Posterior vena cava (tissue), 2 donors: ENCODE measurements around the gene SFMBT1. TPM values are rescaled to one million over a fixed set of nuclear protein-coding genes. Genes with fewer than 3 reads are reported as not detected.

Experiments used
- DNase-seq: peaks from one replicate; pipeline ENCODE4 v3.0.0-alpha.2; 2020; ENCODE audit warnings: low spot score
- intact Hi-C, 2 donors: fragments of 100-400 bp; cut with DNase I; formaldehyde crosslinking; loops; one replicate each; pipeline versions ENCODE4 v1.14.1 to v1.14.2; 2022 to 2023
- total RNA-seq, 2 donors: library from RNA; stranded (reverse); fragmentation: NEBNext Ultra II Directional; extraction: Animal tissue kit (Norgen Biotek cat#: 25700); gene quantifications; one replicate each; pipeline ENCODE4 v1.2.1, GENCODE V29; 2021
- donor health status: DM: yes; HTN: yes; CAD: no.
- donor health status: DM: yes; HTN: yes; CAD: no.

SFMBT1 gene
- total RNA-seq, 2 donors from 2014 or later, result 9.4 to 9.8 TPM

- intact Hi-C loops, result no loop called here
- no peak for DNase-seq
These were observed 166.8 kb downstream of the SFMBT1 start for GRCh38 chr3:52879090-52879489.

GRCh38 chr3:52877085-52877484, 168.8 kb downstream of the SFMBT1 start:
- no peak for DNase-seq
- intact Hi-C loops, result no loop called here

GRCh38 chr3:52874864-52875587, 170.8 kb downstream of the SFMBT1 start:
- intact Hi-C loops, result no loop called here
- no peak for DNase-seq

- intact Hi-C loops, result no loop called here
- no peak for DNase-seq
These were observed 171.6 kb downstream of the SFMBT1 start for GRCh38 chr3:52874160-52874701.

GRCh38 chr3:52873433-52874159, 172.3 kb downstream of the SFMBT1 start:
- intact Hi-C loops, result no loop called here
- no peak for DNase-seq

- DNase-seq, result no peak
- intact Hi-C loops, result no loop called here
These were observed 173.6 kb downstream of the SFMBT1 start for GRCh38 chr3:52872245-52872644.

GRCh38 chr3:52871761-52872160, 174.1 kb downstream of the SFMBT1 start:
- no peak for DNase-seq
- intact Hi-C loops, result no loop called here

- DNase-seq, result no peak
- intact Hi-C loops, result no loop called here
These were observed 175.4 kb downstream of the SFMBT1 start for GRCh38 chr3:52870471-52870870.

- no peak for DNase-seq
- intact Hi-C loops, result no loop called here
These were observed 179.4 kb downstream of the SFMBT1 start for GRCh38 chr3:52866427-52866826.

GRCh38 chr3:52865994-52866393, 179.9 kb downstream of the SFMBT1 start:
- no peak for DNase-seq
- intact Hi-C loops, result no loop called here

GRCh38 chr3:52860424-52860768, 185.5 kb downstream of the SFMBT1 start:
- intact Hi-C loops, result no loop called here
- DNase-seq, result no peak

- intact Hi-C loops, result loop anchor here (10.0 kb wide), 2 partner anchors 65 to 75 kb away; no protein-coding TSS in a partner anchor
- DNase-seq, result no peak
These were observed 186.0 kb downstream of the SFMBT1 start for GRCh38 chr3:52859686-52860423.

- no peak for DNase-seq
- intact Hi-C loops, result loop anchor here (10.0 kb wide), 2 partner anchors 67 to 77 kb away; no protein-coding TSS in a partner anchor
These were observed 188.0 kb downstream of the SFMBT1 start for GRCh38 chr3:52857864-52858263.

GRCh38 chr3:52857133-52857532, 188.7 kb downstream of the SFMBT1 start:
- intact Hi-C loops, result loop anchor here (10.0 kb wide), 2 partner anchors 68 to 78 kb away; no protein-coding TSS in a partner anchor

GRCh38 chr3:52856666-52857065, 189.2 kb downstream of the SFMBT1 start:
- DNase-seq, result no peak
- intact Hi-C loops, result loop anchor here (10.0 kb wide), 2 partner anchors 68 to 78 kb away; no protein-coding TSS in a partner anchor

More at GRCh38 chr3:52857133-52857532, 188.7 kb downstream of the SFMBT1 start:
- DNase-seq, result no peak

- intact Hi-C loops, result loop anchor here (10.0 kb wide), 2 partner anchors 71 to 81 kb away; no protein-coding TSS in a partner anchor
- DNase-seq, result no peak
These were observed 191.9 kb downstream of the SFMBT1 start for GRCh38 chr3:52854013-52854412.
